MG63 (cell line): ENCODE results near the gene PIP5K1A. TPM values are rescaled to one million over a fixed set of nuclear protein-coding genes. Genes with fewer than 3 reads are reported as not detected.
A peak's percentile ranks its signal among the peaks of the same experiment; 100 is the strongest.

Experiments
- DNase-seq: peaks from one replicate; pipeline ENCODE4 v3.0.0-alpha.2; 2020
- H3K27me3 ChIP-seq: fragments of 250-450 bp; sonication (Bioruptor Pico); 2 replicates; pipeline ENCODE4 v1.5.1; 2020; ENCODE audit warnings: mild to moderate bottlenecking, moderate library complexity
- H3K36me3 ChIP-seq: fragments of 250-450 bp; sonication (Bioruptor Pico); 2 replicates; pipeline ENCODE4 v1.5.1; 2020; ENCODE audit warnings: mild to moderate bottlenecking, moderate library complexity
- H3K4me3 ChIP-seq: fragments of 250-450 bp; sonication (Bioruptor Pico); 2 replicates; pipeline ENCODE4 v1.5.1; 2020; ENCODE audit warnings: mild to moderate bottlenecking, moderate library complexity
- H3K9me3 ChIP-seq: fragments of 250-450 bp; sonication (Bioruptor Pico); 2 replicates; pipeline ENCODE4 v1.5.1; 2020; ENCODE audit warnings: mild to moderate bottlenecking, moderate library complexity
- total RNA-seq: library from RNA; depleted of rRNA; stranded (reverse); fragments of >200 nt; shearing (Covaris generic); gene quantifications from 2 replicates; pipeline ENCODE4 v1.2.3, GENCODE V29; 2014; ENCODE audit warnings: low replicate concordance

Gene PIP5K1A
- total RNA-seq, 1 experiment from 2014 or later = 28.3 TPM

GRCh38 chr1:151235235-151235634, 36.9 kb downstream of the PIP5K1A start:
- H3K36me3 ChIP-seq = peaks cover 98% of the 10 kb centered on the region
- H3K4me3 ChIP-seq = no peak overlapping the region
- no peaks in the 10 kb centered on the region for H3K27me3 ChIP-seq
- H3K9me3 ChIP-seq = no peaks in the 10 kb centered on the region
- DNase-seq = no peak

- DNase-seq = no peak
- H3K9me3 ChIP-seq = no peaks in the 10 kb centered on the region
- H3K36me3 ChIP-seq = peaks cover 98% of the 10 kb centered on the region
- H3K27me3 ChIP-seq = no peaks in the 10 kb centered on the region
- no peak overlapping the region for H3K4me3 ChIP-seq
These were observed 39.5 kb downstream of the PIP5K1A start for GRCh38 chr1:151237678-151238466.

GRCh38 chr1:151238467-151238739, 40.1 kb downstream of the PIP5K1A start:
- DNase-seq = peak; percentile 55
- no peaks in the 10 kb centered on the region for H3K9me3 ChIP-seq
- peaks cover 98% of the 10 kb centered on the region for H3K36me3 ChIP-seq
- no peak overlapping the region for H3K4me3 ChIP-seq
- no peaks in the 10 kb centered on the region for H3K27me3 ChIP-seq

GRCh38 chr1:151242442-151242841, 44.1 kb downstream of the PIP5K1A start:
- peaks cover 99% of the 10 kb centered on the region for H3K36me3 ChIP-seq
- H3K27me3 ChIP-seq = no peaks in the 10 kb centered on the region
- DNase-seq = no peak
- H3K4me3 ChIP-seq = no peak overlapping the region
- H3K9me3 ChIP-seq = no peaks in the 10 kb centered on the region

- no peak overlapping the region for H3K4me3 ChIP-seq
- H3K36me3 ChIP-seq = peaks cover 99% of the 10 kb centered on the region
- no peaks in the 10 kb centered on the region for H3K9me3 ChIP-seq
- H3K27me3 ChIP-seq = no peaks in the 10 kb centered on the region
- no peak for DNase-seq
These were observed 45.4 kb downstream of the PIP5K1A start for GRCh38 chr1:151243683-151244216.

- no peak for DNase-seq
- no peaks in the 10 kb centered on the region for H3K27me3 ChIP-seq
- H3K9me3 ChIP-seq = no peaks in the 10 kb centered on the region
- H3K36me3 ChIP-seq = peaks cover 88% of the 10 kb centered on the region
- no peak overlapping the region for H3K4me3 ChIP-seq
These were observed 48.4 kb downstream of the PIP5K1A start for GRCh38 chr1:151246786-151247185.

- no peaks in the 10 kb centered on the region for H3K9me3 ChIP-seq
- H3K27me3 ChIP-seq = no peaks in the 10 kb centered on the region
- peak; percentile 65 for DNase-seq
- peaks cover 46% of the 10 kb centered on the region for H3K36me3 ChIP-seq
- H3K4me3 ChIP-seq = no peak overlapping the region
These were observed 53.5 kb downstream of the PIP5K1A start for GRCh38 chr1:151251656-151252470.

- no peaks in the 10 kb centered on the region for H3K9me3 ChIP-seq
- peaks cover 37% of the 10 kb centered on the region for H3K36me3 ChIP-seq
- H3K27me3 ChIP-seq = no peaks in the 10 kb centered on the region
These were observed 56.2 kb downstream of the PIP5K1A start, which contains the start of gene PSMD4 for GRCh38 chr1:151254217-151255213. PSMD4 (plus strand) TSS chr1:151254734; CDS start chr1:151254783, 49 bp downstream.

GRCh38 chr1:151255381-151255780, 57.0 kb downstream of the PIP5K1A start:
- H3K4me3 ChIP-seq = peak overlapping the region; percentile 85
- H3K27me3 ChIP-seq = no peaks in the 10 kb centered on the region
- no peaks in the 10 kb centered on the region for H3K9me3 ChIP-seq
- no peak for DNase-seq
- H3K36me3 ChIP-seq = peaks cover 38% of the 10 kb centered on the region

More at GRCh38 chr1:151254217-151255213, 56.2 kb downstream of the PIP5K1A start, which contains the start of gene PSMD4:
- H3K4me3 ChIP-seq = peak within 1 kb of the TSS; percentile 85
- DNase-seq = peak; percentile 97

- Histone ChIP-seq H3K36me3 (peaks cover 61% of the 10 kb centered on the region), H3K27me3 (no peaks in the 10 kb centered on the region), H3K4me3 (no peak overlapping the region), H3K9me3 (no peaks in the 10 kb centered on the region)
- no peak for DNase-seq
These were observed 61.0 kb downstream of the PIP5K1A start for GRCh38 chr1:151259351-151259750.

- no peak for DNase-seq
- Histone ChIP-seq H3K27me3 (no peaks in the 10 kb centered on the region), H3K4me3 (no peak overlapping the region), H3K9me3 (no peaks in the 10 kb centered on the region), H3K36me3 (peaks cover 79% of the 10 kb centered on the region)
These were observed 67.3 kb downstream of the PIP5K1A start for GRCh38 chr1:151265446-151266236.

GRCh38 chr1:151266315-151266714, 68.0 kb downstream of the PIP5K1A start:
- Histone ChIP-seq H3K9me3 (no peaks in the 10 kb centered on the region), H3K27me3 (no peaks in the 10 kb centered on the region), H3K4me3 (no peak overlapping the region), H3K36me3 (peaks cover 79% of the 10 kb centered on the region)
- no peak for DNase-seq

- H3K9me3 ChIP-seq = no peaks in the 10 kb centered on the region
- H3K27me3 ChIP-seq = no peaks in the 10 kb centered on the region
- H3K4me3 ChIP-seq = no peak overlapping the region
- DNase-seq = no peak
- H3K36me3 ChIP-seq = peaks cover 75% of the 10 kb centered on the region
These were observed 68.5 kb downstream of the PIP5K1A start for GRCh38 chr1:151266821-151267220.

- Histone ChIP-seq H3K9me3 (no peaks in the 10 kb centered on the region), H3K4me3 (no peak overlapping the region), H3K36me3 (peaks cover 72% of the 10 kb centered on the region), H3K27me3 (no peaks in the 10 kb centered on the region)
- no peak for DNase-seq
These were observed 69.4 kb downstream of the PIP5K1A start for GRCh38 chr1:151267760-151268159.

GRCh38 chr1:151273924-151274466, 75.6 kb downstream of the PIP5K1A start:
- Histone ChIP-seq H3K9me3 (no peaks in the 10 kb centered on the region), H3K36me3 (peaks cover 24% of the 10 kb centered on the region), H3K4me3 (no peak overlapping the region), H3K27me3 (no peaks in the 10 kb centered on the region)
- DNase-seq = no peak
